ENCODE measurements around the gene KLHL33.

DNA sequence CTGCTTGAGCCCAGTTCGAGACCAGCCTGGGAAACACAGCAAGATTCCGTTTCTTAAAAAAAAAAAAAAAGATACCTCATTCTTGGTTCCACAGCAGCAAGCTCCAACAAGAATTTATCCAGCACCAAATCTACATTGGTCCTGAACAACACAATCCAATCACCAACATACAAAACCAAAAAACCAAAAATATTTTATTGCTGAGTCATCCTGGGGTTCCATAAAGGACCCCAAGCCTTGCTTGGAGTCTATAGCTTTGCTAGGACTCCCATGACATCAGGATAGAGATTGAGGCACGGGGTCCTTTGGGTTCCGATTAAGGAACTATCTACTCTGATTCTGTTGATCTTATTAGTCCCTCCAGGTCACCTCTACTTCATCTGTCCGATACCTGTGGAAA is 10.9 kb upstream of the KLHL33 start:
- TF ChIP-seq, protein P1, sequence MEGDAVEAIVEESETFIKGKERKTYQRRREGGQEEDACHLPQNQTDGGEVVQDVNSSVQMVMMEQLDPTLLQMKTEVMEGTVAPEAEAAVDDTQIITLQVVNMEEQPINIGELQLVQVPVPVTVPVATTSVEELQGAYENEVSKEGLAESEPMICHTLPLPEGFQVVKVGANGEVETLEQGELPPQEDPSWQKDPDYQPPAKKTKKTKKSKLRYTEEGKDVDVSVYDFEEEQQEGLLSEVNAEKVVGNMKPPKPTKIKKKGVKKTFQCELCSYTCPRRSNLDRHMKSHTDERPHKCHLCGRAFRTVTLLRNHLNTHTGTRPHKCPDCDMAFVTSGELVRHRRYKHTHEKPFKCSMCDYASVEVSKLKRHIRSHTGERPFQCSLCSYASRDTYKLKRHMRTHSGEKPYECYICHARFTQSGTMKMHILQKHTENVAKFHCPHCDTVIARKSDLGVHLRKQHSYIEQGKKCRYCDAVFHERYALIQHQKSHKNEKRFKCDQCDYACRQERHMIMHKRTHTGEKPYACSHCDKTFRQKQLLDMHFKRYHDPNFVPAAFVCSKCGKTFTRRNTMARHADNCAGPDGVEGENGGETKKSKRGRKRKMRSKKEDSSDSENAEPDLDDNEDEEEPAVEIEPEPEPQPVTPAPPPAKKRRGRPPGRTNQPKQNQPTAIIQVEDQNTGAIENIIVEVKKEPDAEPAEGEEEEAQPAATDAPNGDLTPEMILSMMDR (IDR thresholded peaks at IDR 0.05) = no peak
- TF ChIP-seq POLR2A (IDR thresholded peaks at IDR 0.05) = no peak
